Transverse colon (tissue), 4 donors: ENCODE measurements around the gene CAPN13.

Experiments
- EP300 ChIP-seq: sonication (generic); formaldehyde crosslinking; IDR thresholded peaks from one replicate; pipeline ENCODE4 v1.6.1; 2017; ENCODE audit warnings: antibody characterized with exemption, low read depth
- POLR2A ChIP-seq: fragments of 450-650 bp; IDR thresholded peaks from one replicate; pipeline ENCODE4 v1.6.1; 2016; ENCODE audit warnings: antibody characterized with exemption, mild to moderate bottlenecking, moderate library complexity
- POLR2AphosphoS5 ChIP-seq, 3 donors: sonication (generic); formaldehyde crosslinking; IDR thresholded peaks; one replicate each; pipeline ENCODE4 v1.6.1; 2016; ENCODE audit warnings: antibody characterized with exemption in 3 of 3
- TF ChIP-seq, protein P1 (sequence below), 5 experiments: fragments of 200-600 bp in 3 of 5; fragments of 450-650 bp in 2 of 5; sonication (generic) in 3 of 5; IDR thresholded peaks; 1 replicate in 2 of 5; 2 replicates in 3 of 5; pipeline ENCODE4 v1.5.1; 2016 to 2017; ENCODE audit warnings: antibody characterized with exemption in 5 of 5, inconsistent platforms in 3 of 5, mild to moderate bottlenecking in 2 of 5, moderate library complexity in 1 of 5

DNA sequence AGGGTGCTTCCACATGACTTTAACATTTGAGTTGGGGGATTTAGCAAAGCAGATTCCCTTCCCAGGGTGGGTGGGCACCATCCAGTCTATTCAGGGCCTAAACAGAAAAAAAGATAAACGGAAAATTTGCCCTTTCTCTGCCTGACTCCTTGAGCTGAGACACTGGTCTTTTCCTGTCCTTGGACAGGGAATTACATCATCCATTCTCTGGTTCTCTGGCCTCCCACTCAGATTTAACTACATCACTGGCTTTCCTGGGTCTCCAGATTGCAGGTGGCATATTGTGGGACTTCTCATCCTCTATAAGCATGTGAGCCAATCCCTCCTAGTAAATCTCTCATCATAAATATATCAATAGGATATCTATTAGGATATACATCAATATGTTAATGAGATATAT, 25.8 kb downstream of the CAPN13 start:
- TF ChIP-seq EP300 = no peak
- TF ChIP-seq, protein P1, sequence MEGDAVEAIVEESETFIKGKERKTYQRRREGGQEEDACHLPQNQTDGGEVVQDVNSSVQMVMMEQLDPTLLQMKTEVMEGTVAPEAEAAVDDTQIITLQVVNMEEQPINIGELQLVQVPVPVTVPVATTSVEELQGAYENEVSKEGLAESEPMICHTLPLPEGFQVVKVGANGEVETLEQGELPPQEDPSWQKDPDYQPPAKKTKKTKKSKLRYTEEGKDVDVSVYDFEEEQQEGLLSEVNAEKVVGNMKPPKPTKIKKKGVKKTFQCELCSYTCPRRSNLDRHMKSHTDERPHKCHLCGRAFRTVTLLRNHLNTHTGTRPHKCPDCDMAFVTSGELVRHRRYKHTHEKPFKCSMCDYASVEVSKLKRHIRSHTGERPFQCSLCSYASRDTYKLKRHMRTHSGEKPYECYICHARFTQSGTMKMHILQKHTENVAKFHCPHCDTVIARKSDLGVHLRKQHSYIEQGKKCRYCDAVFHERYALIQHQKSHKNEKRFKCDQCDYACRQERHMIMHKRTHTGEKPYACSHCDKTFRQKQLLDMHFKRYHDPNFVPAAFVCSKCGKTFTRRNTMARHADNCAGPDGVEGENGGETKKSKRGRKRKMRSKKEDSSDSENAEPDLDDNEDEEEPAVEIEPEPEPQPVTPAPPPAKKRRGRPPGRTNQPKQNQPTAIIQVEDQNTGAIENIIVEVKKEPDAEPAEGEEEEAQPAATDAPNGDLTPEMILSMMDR (IDR thresholded peaks at IDR 0.05) = no peak
- no peak for TF ChIP-seq POLR2A
- TF ChIP-seq POLR2AphosphoS5 (IDR thresholded peaks at IDR 0.05) = no peak
